Testis (tissue), 3 donors: ENCODE measurements around the gene APIP. TPM values are rescaled to one million over a fixed set of nuclear protein-coding genes. Genes with fewer than 3 reads are reported as not detected.

Source experiments
- DNase-seq: peaks from one replicate; pipeline ENCODE4 v3.0.0-alpha.2; 2019
- H3K27ac ChIP-seq, 2 donors: fragments of 200-600 bp; sonication (generic); one replicate each; pipeline ENCODE4 v1.5.1; 2019
- H3K27me3 ChIP-seq: fragments of 200-600 bp; sonication (generic); one replicate; pipeline ENCODE4 v1.5.1; 2019
- H3K36me3 ChIP-seq: fragments of 200-600 bp; sonication (generic); one replicate; pipeline ENCODE4 v1.5.1; 2017; ENCODE audit warnings: low read depth; ENCODE audit errors: missing control alignments
- H3K4me1 ChIP-seq: fragments of 200-600 bp; sonication (generic); one replicate; pipeline ENCODE4 v1.5.1; 2019
- H3K4me3 ChIP-seq, 2 donors: fragments of 200-600 bp; sonication (generic); one replicate each; pipeline ENCODE4 v1.5.1; 2017 to 2019
- H3K9me3 ChIP-seq: fragments of 200-600 bp; sonication (generic); one replicate; pipeline ENCODE4 v1.5.1; 2017
- CTCF ChIP-seq, 3 experiments: fragments of 450-650 bp in 2 of 3; fragments of 200-600 bp in 1 of 3; sonication (generic) in 1 of 3; IDR thresholded peaks; one replicate each; pipeline ENCODE4 v1.5.1; 2016 to 2019; ENCODE audit warnings: antibody characterized with exemption in 3 of 3, mild to moderate bottlenecking in 2 of 3, moderate library complexity in 1 of 3
- POLR2A ChIP-seq: fragments of 450-650 bp; IDR thresholded peaks from one replicate; pipeline ENCODE4 v1.6.1; 2017; ENCODE audit warnings: antibody characterized with exemption, mild to moderate bottlenecking, moderate library complexity
- WGBS, 2 donors: methylation state at CpG; one replicate each; pipeline ENCODE4 v1.1.5; 2018; 5-methylcytosine and 5-hydroxymethylcytosine counted together
- intact Hi-C: fragments of 100-400 bp; cut with DNase I; formaldehyde crosslinking; loops from one replicate; pipeline ENCODE4 v1.15.1; 2023; ENCODE audit warnings: low total_unique reads
- polyA plus RNA-seq: library from polyadenylated mRNA; stranded (reverse); fragments of 350-450 nt; fragmentation: Illumina TruSeq; extraction: RNeasy Lipid Tissue Mini Kit (QIAGEN cat#74804); gene quantifications from one replicate; pipeline ENCODE4 v1.2.3, GENCODE V29; 2014; ENCODE audit warnings: low read depth, low replicate concordance; ENCODE audit not compliant: insufficient read depth
- total RNA-seq, 2 donors: library from RNA; depleted of rRNA; stranded (reverse); fragments of >200 nt; gene quantifications; one replicate each; pipeline ENCODE4 v1.2.3, GENCODE V29; 2016

Gene APIP
- total and polyA plus RNA-seq, 3 donors from 2014 or later, result 20.2 to 28.9 (median 27.7) TPM

GRCh38 chr11:34891611-34892010, 24.6 kb downstream of the APIP start:
- Histone ChIP-seq H3K4me1 (no peaks in the 10 kb centered on the region), H3K27ac (no peak overlapping the region), H3K27me3 (no peaks in the 10 kb centered on the region), H3K36me3 (no peaks in the 10 kb centered on the region), H3K9me3 (no peaks in the 10 kb centered on the region), H3K4me3 (no peak overlapping the region)
- intact Hi-C loops, result no loop called here
- WGBS, 2 donors, result 58 to 74% methylated on average over 3 of the region's 3 CpGs
- TF ChIP-seq POLR2A (no peak), CTCF (IDR thresholded peaks at IDR 0.05) (no peak)
- no peak for DNase-seq

- TF ChIP-seq POLR2A (no peak), CTCF (IDR thresholded peaks at IDR 0.05) (peak; percentile 25 to 40 (median 28))
- H3K4me3 ChIP-seq, result no peak overlapping the region
- H3K4me1 ChIP-seq, result no peaks in the 10 kb centered on the region
- no peaks in the 10 kb centered on the region for H3K9me3 ChIP-seq
- intact Hi-C loops, result no loop called here
- 82 to 84% methylated on average over 1 of the region's 1 CpG for WGBS, 2 donors
- no peak for DNase-seq
- H3K27me3 ChIP-seq, result no peaks in the 10 kb centered on the region
- H3K36me3 ChIP-seq, result no peaks in the 10 kb centered on the region
- no peak overlapping the region for H3K27ac ChIP-seq
Observed at GRCh38 chr11:34890812-34891211, 25.4 kb downstream of the APIP start.

GRCh38 chr11:34890089-34890488, 26.1 kb downstream of the APIP start:
- intact Hi-C loops, result no loop called here

GRCh38 chr11:34887260-34887659, 28.9 kb downstream of the APIP start:
- H3K36me3 ChIP-seq, result no peaks in the 10 kb centered on the region
- H3K4me1 ChIP-seq, result no peaks in the 10 kb centered on the region
- DNase-seq, result no peak
- H3K27ac ChIP-seq, result no peak overlapping the region
- TF ChIP-seq POLR2A, result no peak
- intact Hi-C loops, result no loop called here
- no peaks in the 10 kb centered on the region for H3K9me3 ChIP-seq
- H3K4me3 ChIP-seq, result no peak overlapping the region
- H3K27me3 ChIP-seq, result no peaks in the 10 kb centered on the region
- 86 to 92% methylated on average over 1 of the region's 1 CpG for WGBS, 2 donors

More at GRCh38 chr11:34890089-34890488, 26.1 kb downstream of the APIP start:
- 29 to 78% methylated on average over 2 of the region's 2 CpGs for WGBS, 2 donors
- DNase-seq, result no peak
- Histone ChIP-seq H3K9me3 (no peaks in the 10 kb centered on the region), H3K4me1 (no peaks in the 10 kb centered on the region), H3K27me3 (no peaks in the 10 kb centered on the region), H3K4me3 (no peak overlapping the region), H3K36me3 (no peaks in the 10 kb centered on the region), H3K27ac (no peak overlapping the region)
- TF ChIP-seq POLR2A, result no peak
- TF ChIP-seq CTCF (IDR thresholded peaks at IDR 0.05), result peak in 1 of 3 experiments; percentile 21

- H3K9me3 ChIP-seq, result no peaks in the 10 kb centered on the region
- no peaks in the 10 kb centered on the region for H3K36me3 ChIP-seq
- no peak for DNase-seq
- WGBS, 2 donors, result 97 to 98% methylated on average over 2 of the region's 2 CpGs
- no peaks in the 10 kb centered on the region for H3K4me1 ChIP-seq
- no peak overlapping the region for H3K4me3 ChIP-seq
- H3K27me3 ChIP-seq, result no peaks in the 10 kb centered on the region
- no peak overlapping the region for H3K27ac ChIP-seq
- TF ChIP-seq POLR2A (no peak), CTCF (IDR thresholded peaks at IDR 0.05) (no peak)
- intact Hi-C loops, result no loop called here
Observed at GRCh38 chr11:34886609-34887008, 29.6 kb downstream of the APIP start.
